IPS-NIHi7 (cell line): ENCODE data around the gene SELENOH.
A peak's percentile ranks its signal among the peaks of the same experiment; 100 is the strongest.

Source experiments
- DNase-seq: peaks from one replicate; pipeline ENCODE4 v3.0.0; 2012; ENCODE audit warnings: mixed read lengths; ENCODE audit errors: extremely low spot score

Gene SELENOH

GRCh38 chr11:57746920-57747319, 5.6 kb downstream of the SELENOH start:
- no peak for DNase-seq

- DNase-seq: no peak
Measured at GRCh38 chr11:57751176-57751575, 9.9 kb downstream of the SELENOH start.

- DNase-seq: peak; percentile 67
Measured at GRCh38 chr11:57751676-57752253, 10.5 kb downstream of the SELENOH start, which contains the start of gene BTBD18. Gene BTBD18, minus strand, starts transcription at chr11:57751819. Its CDS starts 631 bp downstream, at chr11:57751188.

GRCh38 chr11:57752954-57753353, 11.7 kb downstream of the SELENOH start:
- peak; percentile 27 for DNase-seq

- no peak for DNase-seq
Measured at GRCh38 chr11:57758174-57758573, 16.9 kb downstream of the SELENOH start.

- peak; percentile 95 for DNase-seq
Measured at GRCh38 chr11:57761301-57762234, 20.3 kb downstream of the SELENOH start, which contains the start of gene CTNND1. Gene CTNND1, plus strand, starts transcription at chr11:57761802. Its CDS starts 29,677 bp downstream, at chr11:57791479.

GRCh38 chr11:57762235-57762861, 21.1 kb downstream of the SELENOH start:
- no peak for DNase-seq

GRCh38 chr11:57763568-57763967, 22.3 kb downstream of the SELENOH start:
- no peak for DNase-seq

- DNase-seq: no peak
Measured at GRCh38 chr11:57764021-57764420, 22.7 kb downstream of the SELENOH start.

- no peak for DNase-seq
Measured at GRCh38 chr11:57764566-57764965, 23.3 kb downstream of the SELENOH start.

GRCh38 chr11:57764972-57765371, 23.7 kb downstream of the SELENOH start:
- no peak for DNase-seq

GRCh38 chr11:57770793-57771192, 29.5 kb downstream of the SELENOH start:
- no peak for DNase-seq

GRCh38 chr11:57771365-57771764, 30.1 kb downstream of the SELENOH start:
- DNase-seq: no peak

GRCh38 chr11:57772562-57772961, 31.3 kb downstream of the SELENOH start:
- DNase-seq: no peak

GRCh38 chr11:57773026-57773598, 31.8 kb downstream of the SELENOH start:
- no peak for DNase-seq

GRCh38 chr11:57775491-57775890, 34.2 kb downstream of the SELENOH start:
- DNase-seq: no peak

- peak; percentile 19 for DNase-seq
Measured at GRCh38 chr11:57776031-57776521, 34.8 kb downstream of the SELENOH start.

- no peak for DNase-seq
Measured at GRCh38 chr11:57776577-57777210, 35.4 kb downstream of the SELENOH start.

- peak; percentile 33 for DNase-seq
Measured at GRCh38 chr11:57777969-57778317, 36.7 kb downstream of the SELENOH start.

- DNase-seq: peak; percentile 76
Measured at GRCh38 chr11:57778318-57779037, 37.2 kb downstream of the SELENOH start.

- peak; percentile 31 for DNase-seq
Measured at GRCh38 chr11:57779276-57779675, 38.0 kb downstream of the SELENOH start.
